Lower leg skin (tissue), 4 donors: ENCODE results near the gene PKP2. TPM values are rescaled to one million over a fixed set of nuclear protein-coding genes. Genes with fewer than 3 reads are reported as not detected.
"Not testable (repeated sequence)": the region's sequence is repeated elsewhere in the genome, so short reads cannot be mapped to it uniquely, and the experiment has no call there.

Source experiments
- DNase-seq, 2 donors: peaks; one replicate each; pipeline ENCODE4 v3.0.0-alpha.2; 2019; ENCODE audit warnings: low spot score in 2 of 2
- H3K4me3 ChIP-seq: fragments of 200-600 bp; sonication (generic); 2 replicates; pipeline ENCODE4 v1.5.1; 2017; ENCODE audit warnings: mild to moderate bottlenecking, low read depth; ENCODE audit not compliant: poor library complexity, severe bottlenecking
- CTCF ChIP-seq, 3 donors: fragments of 450-650 bp; IDR thresholded peaks; one replicate each; pipeline ENCODE4 v1.5.1; 2016; ENCODE audit warnings: antibody characterized with exemption in 3 of 3, mild to moderate bottlenecking in 3 of 3, moderate library complexity in 2 of 3
- POLR2A ChIP-seq, 2 donors: fragments of 450-650 bp; IDR thresholded peaks; one replicate each; pipeline ENCODE4 v1.6.1; 2016 to 2017; ENCODE audit warnings: antibody characterized with exemption in 2 of 2, mild to moderate bottlenecking in 1 of 2, moderate library complexity in 1 of 2
- WGBS, 2 donors: methylation state at CpG; one replicate each; pipeline ENCODE4 v1.1.5; 2018; 5-methylcytosine and 5-hydroxymethylcytosine counted together
- intact Hi-C: fragments of 100-400 bp; cut with DNase I; formaldehyde crosslinking; loops from one replicate; pipeline ENCODE4 v1.15.0; 2023; ENCODE audit warnings: low total_unique reads
- total RNA-seq, 4 donors: library from RNA; depleted of rRNA; stranded (reverse); fragments of >200 nt; gene quantifications; one replicate each; pipeline ENCODE4 v1.1.0, GENCODE V29; 2016

PKP2 gene
- total RNA-seq, 4 donors from 2014 or later, result 7.5 to 10.5 (median 9.2) TPM

GRCh38 chr12:32877601-32878459, 18.7 kb downstream of the PKP2 start:
- no peak overlapping the region for H3K4me3 ChIP-seq
- DNase-seq, result peak; percentile 72 to 93
- intact Hi-C loops, result no loop called here
- TF ChIP-seq CTCF (IDR thresholded peaks at IDR 0.05), result no peak
- no peak for TF ChIP-seq POLR2A (IDR thresholded peaks at IDR 0.05)
- WGBS, 2 donors, result 87 to 91% methylated on average over 25 to 26 of the region's 29 CpGs

- WGBS, 2 donors, result 89% methylated on average over 2 of the region's 2 CpGs
- no peak for DNase-seq
- H3K4me3 ChIP-seq, result no peak overlapping the region
- TF ChIP-seq POLR2A (IDR thresholded peaks at IDR 0.05), result no peak
- TF ChIP-seq CTCF (IDR thresholded peaks at IDR 0.05), result no peak
- intact Hi-C loops, result no loop called here
These were observed 20.6 kb downstream of the PKP2 start for GRCh38 chr12:32876004-32876403.

GRCh38 chr12:32874975-32875374, 21.6 kb downstream of the PKP2 start:
- TF ChIP-seq CTCF (IDR thresholded peaks at IDR 0.05) (no peak), POLR2A (IDR thresholded peaks at IDR 0.05) (no peak)
- intact Hi-C loops, result no loop called here
- DNase-seq, result no peak
- WGBS, 2 donors, result 95 to 100% methylated on average over 1 of the region's 1 CpG
- H3K4me3 ChIP-seq, result no peak overlapping the region

- TF ChIP-seq CTCF (IDR thresholded peaks at IDR 0.05) (no peak), POLR2A (IDR thresholded peaks at IDR 0.05) (no peak)
- intact Hi-C loops, result no loop called here
- 76 to 80% methylated on average over 3 of the region's 3 CpGs for WGBS, 2 donors
These were observed 22.5 kb downstream of the PKP2 start for GRCh38 chr12:32874078-32874477.

GRCh38 chr12:32872416-32872815, 24.2 kb downstream of the PKP2 start:
- 71 to 72% methylated on average over 5 of the region's 5 CpGs for WGBS, 2 donors
- intact Hi-C loops, H3K4me3 ChIP-seq: not testable (repeated sequence)

More at GRCh38 chr12:32874078-32874477, 22.5 kb downstream of the PKP2 start:
- no peak for DNase-seq
- no peak overlapping the region for H3K4me3 ChIP-seq

GRCh38 chr12:32870716-32871115, 25.9 kb downstream of the PKP2 start:
- intact Hi-C loops, result no loop called here
- no peak for DNase-seq
- no peak overlapping the region for H3K4me3 ChIP-seq
- TF ChIP-seq CTCF (IDR thresholded peaks at IDR 0.05) (no peak), POLR2A (IDR thresholded peaks at IDR 0.05) (no peak)
- 66 to 74% methylated on average over 3 of the region's 3 CpGs for WGBS, 2 donors

More at GRCh38 chr12:32872416-32872815, 24.2 kb downstream of the PKP2 start:
- not testable (repeated sequence) for DNase-seq
